Embryonic facial prominence (tissue), 1 donor: ENCODE results near the gene IL36RN.

Experiments
- DNase-seq: peaks from one replicate; pipeline ENCODE4 v3.0.0-alpha.2; 2016; ENCODE audit errors: extremely low spot score

The IL36RN gene

GRCh38 chr2:113058998-113059960 is at the start of gene IL36RN:
IL36RN (plus strand) TSS chr2:113059198; CDS start chr2:113059439, 241 bp downstream.
- no peak for DNase-seq

- no peak for DNase-seq
These were observed 49.4 kb upstream of the IL36RN start for GRCh38 chr2:113009622-113010021.

- no peak for DNase-seq
These were observed 48.9 kb upstream of the IL36RN start for GRCh38 chr2:113010088-113010487.

- no peak for DNase-seq
These were observed 47.9 kb upstream of the IL36RN start for GRCh38 chr2:113011108-113011507.

- no peak for DNase-seq
These were observed 46.3 kb upstream of the IL36RN start for GRCh38 chr2:113012436-113013335.

- DNase-seq = no peak
These were observed 45.7 kb upstream of the IL36RN start for GRCh38 chr2:113013336-113013661.

GRCh38 chr2:113014067-113014466 is 44.9 kb upstream of the IL36RN start:
- DNase-seq = no peak

- no peak for DNase-seq
These were observed 44.0 kb upstream of the IL36RN start for GRCh38 chr2:113015042-113015441.

GRCh38 chr2:113015655-113016054 is 43.3 kb upstream of the IL36RN start:
- no peak for DNase-seq

- no peak for DNase-seq
These were observed 40.5 kb upstream of the IL36RN start for GRCh38 chr2:113018509-113018908.

- no peak for DNase-seq
These were observed 37.7 kb upstream of the IL36RN start for GRCh38 chr2:113021312-113021711.

- DNase-seq = no peak
These were observed 34.2 kb upstream of the IL36RN start for GRCh38 chr2:113024764-113025163.

GRCh38 chr2:113025737-113026136 is 33.3 kb upstream of the IL36RN start:
- DNase-seq = no peak

GRCh38 chr2:113027691-113028090 is 31.3 kb upstream of the IL36RN start:
- no peak for DNase-seq

GRCh38 chr2:113028112-113028511 is 30.9 kb upstream of the IL36RN start:
- no peak for DNase-seq

- no peak for DNase-seq
These were observed 26.3 kb upstream of the IL36RN start for GRCh38 chr2:113032737-113033136.

- DNase-seq = no peak
These were observed 25.0 kb upstream of the IL36RN start for GRCh38 chr2:113034016-113034415.

GRCh38 chr2:113036763-113037162 is 22.2 kb upstream of the IL36RN start:
- DNase-seq = no peak

GRCh38 chr2:113038291-113038690 is 20.7 kb upstream of the IL36RN start:
- no peak for DNase-seq

GRCh38 chr2:113039158-113039557 is 19.8 kb upstream of the IL36RN start:
- no peak for DNase-seq

- DNase-seq = no peak
These were observed 19.3 kb upstream of the IL36RN start for GRCh38 chr2:113039719-113040118.

GRCh38 chr2:113041871-113042270 is 17.1 kb upstream of the IL36RN start:
- DNase-seq = no peak

- no peak for DNase-seq
These were observed 12.5 kb upstream of the IL36RN start for GRCh38 chr2:113046465-113046864.
